H1 (cell line): ENCODE data around the gene CBLB. TPM values are rescaled to one million over a fixed set of nuclear protein-coding genes. Genes with fewer than 3 reads are reported as not detected.

Experiments
- CTCF ChIA-PET: fragments of 300-600 bp; sonication (Branson Sonifier 250); formaldehyde crosslinking; loops from one replicate; lab custom pipeline; 2021; ENCODE audit not compliant: partially characterized antibody; lab: Charles Lee
- POLR2A ChIA-PET: fragments of 300-600 bp; sonication (Branson Sonifier 250); formaldehyde crosslinking; loops from one replicate; lab custom pipeline; 2021; ENCODE audit warnings: inconsistent platforms; ENCODE audit not compliant: partially characterized antibody; lab: Charles Lee
- DNase-seq, 2 experiments: peaks; one replicate each; pipeline versions ENCODE4 v3.0.0 to v3.0.0-alpha.2; 2010 to 2022; ENCODE audit warnings: low spot score in 2 of 2, low read depth in 1 of 2, mixed read lengths in 1 of 2
- FAIRE-seq: peaks from 2 replicates; lab custom pipeline; 2011; peaks lifted over from hg19 to GRCh38; lab: Jason Lieb, UNC
- H2AFZ ChIP-seq: 2 replicates; pipeline ENCODE4 v1.8.1; 2012; ENCODE audit warnings: low read length, inconsistent platforms
- H2AK5ac ChIP-seq: 2 replicates; pipeline ENCODE4 v1.6.1; 2013; ENCODE audit warnings: low read depth, low read length
- H2BK120ac ChIP-seq: replicated peaks from 2 replicates; pipeline ENCODE3; 2013; ENCODE audit warnings: low read depth, low read length, inconsistent platforms
- H2BK12ac ChIP-seq: 2 replicates; pipeline ENCODE4 v1.6.1; 2013; ENCODE audit warnings: low read depth, low read length
- H2BK15ac ChIP-seq: 2 replicates; pipeline ENCODE4 v1.6.1; 2013; ENCODE audit warnings: low read length
- H2BK20ac ChIP-seq: 2 replicates; pipeline ENCODE4 v1.6.1; 2013; ENCODE audit warnings: low read length
- H2BK5ac ChIP-seq: 2 replicates; pipeline ENCODE4 v1.6.1; 2013; ENCODE audit warnings: low read depth, low read length
- H3K14ac ChIP-seq: 2 replicates; pipeline ENCODE4 v1.6.1; 2013; ENCODE audit warnings: inconsistent platforms; ENCODE audit not compliant: insufficient read length
- H3K18ac ChIP-seq: 2 replicates; pipeline ENCODE4 v1.6.1; 2013; ENCODE audit warnings: low read length; ENCODE audit errors: extremely low read depth
- H3K23ac ChIP-seq: 2 replicates; pipeline ENCODE4 v1.6.1; 2013; ENCODE audit warnings: inconsistent platforms; ENCODE audit not compliant: insufficient read length
- H3K23me2 ChIP-seq: 2 replicates; pipeline ENCODE4 v1.6.1; 2013; ENCODE audit warnings: low read depth, low read length
- H3K27ac ChIP-seq: 2 replicates; pipeline ENCODE4 v1.6.1; 2011; ENCODE audit warnings: low read depth, low read length, inconsistent platforms
- H3K27me3 ChIP-seq, 4 experiments: replicated peaks in 1 of 4; 1 replicate in 1 of 4; 2 replicates in 3 of 4; pipeline versions ENCODE4 v1.6.1 to v1.8.1; 2011 to 2013; ENCODE audit warnings: low read length in 3 of 4, mild to moderate bottlenecking in 3 of 4, inconsistent platforms in 2 of 4, mixed read lengths in 2 of 4, moderate library complexity in 1 of 4; ENCODE audit not compliant: control insufficient read depth in 3 of 4, insufficient read depth in 3 of 4; ENCODE audit errors: extremely low read depth in 1 of 4
- H3K36me3 ChIP-seq, 4 experiments: 2 replicates each; pipeline versions ENCODE4 v1.6.1 to v1.8.1; 2011 to 2013; ENCODE audit warnings: mild to moderate bottlenecking in 4 of 4, low read length in 3 of 4, moderate library complexity in 2 of 4, control low read depth in 1 of 4, inconsistent platforms in 1 of 4; ENCODE audit not compliant: insufficient read depth in 4 of 4, control insufficient read depth in 2 of 4
- H3K4ac ChIP-seq: replicated peaks from 2 replicates; pipeline ENCODE3; 2013; ENCODE audit warnings: low read length, low read depth, mixed read lengths, inconsistent platforms; ENCODE audit not compliant: insufficient read length
- H3K4me1 ChIP-seq, 4 experiments: replicated peaks in 1 of 4; 1 replicate in 1 of 4; 2 replicates in 3 of 4; pipeline versions ENCODE4 v1.6.1 to v1.8.1; 2011 to 2013; ENCODE audit warnings: low read length in 3 of 4, inconsistent platforms in 2 of 4, mixed read lengths in 1 of 4; ENCODE audit not compliant: insufficient read depth in 4 of 4, control insufficient read depth in 3 of 4
- H3K4me2 ChIP-seq, 2 experiments: 2 replicates each; pipeline versions ENCODE4 v1.6.1 to v1.8.1; 2011 to 2013; ENCODE audit warnings: low read depth in 2 of 2, low read length in 2 of 2, control low read depth in 1 of 2, inconsistent platforms in 1 of 2, mild to moderate bottlenecking in 1 of 2; ENCODE audit not compliant: insufficient read depth in 1 of 2
- H3K4me3 ChIP-seq, 4 experiments: fragments of 200-600, 300-600 bp in 1 of 4; sonication (generic), shearing (Covaris generic), sonication (Bioruptor Twin) in 1 of 4; 2 replicates each; pipeline versions ENCODE4 v1.5.1 to v1.8.1; 2011 to 2016; ENCODE audit warnings: low read length in 4 of 4, low read depth in 3 of 4, control low read depth in 2 of 4, inconsistent platforms in 2 of 4, mild to moderate bottlenecking in 2 of 4, mixed read lengths in 1 of 4, moderate library complexity in 1 of 4; ENCODE audit not compliant: insufficient read depth in 2 of 4; ENCODE audit errors: extremely low read depth in 1 of 4
- H3K56ac ChIP-seq: replicated peaks from 2 replicates; pipeline ENCODE3; 2013; ENCODE audit warnings: low read depth, mild to moderate bottlenecking, mixed read lengths, low read length, inconsistent platforms; ENCODE audit not compliant: insufficient read length
- H3K79me1 ChIP-seq: 2 replicates; pipeline ENCODE4 v1.6.1; 2013; ENCODE audit warnings: low read depth, low read length, control low read depth
- H3K79me2 ChIP-seq, 2 experiments: 2 replicates each; pipeline versions ENCODE4 v1.6.1 to v1.8.1; 2012 to 2013; ENCODE audit warnings: low read length in 2 of 2, mild to moderate bottlenecking in 2 of 2, inconsistent platforms in 1 of 2; ENCODE audit not compliant: insufficient read depth in 2 of 2, control insufficient read depth in 1 of 2
- H3K9ac ChIP-seq, 4 experiments: replicated peaks in 1 of 4; 1 replicate in 1 of 4; 2 replicates in 3 of 4; pipeline versions ENCODE4 v1.6.1 to v1.8.1; 2011 to 2013; ENCODE audit warnings: low read depth in 3 of 4, low read length in 3 of 4, control low read depth in 2 of 4, mild to moderate bottlenecking in 2 of 4, moderate library complexity in 2 of 4, inconsistent platforms in 1 of 4; ENCODE audit errors: extremely low read depth in 1 of 4
- H3K9me3 ChIP-seq, 2 experiments: 2 replicates each; pipeline versions ENCODE4 v1.6.1 to v1.8.1; 2012 to 2013; ENCODE audit warnings: mild to moderate bottlenecking in 2 of 2, moderate library complexity in 2 of 2, control low read depth in 1 of 2, inconsistent platforms in 1 of 2, low read depth in 1 of 2, low read length in 1 of 2, mixed read lengths in 1 of 2; ENCODE audit not compliant: insufficient read depth in 2 of 2
- H4K20me1 ChIP-seq, 2 experiments: replicated peaks in 1 of 2; 2 replicates each; pipeline versions ENCODE3 to v1.8.1; 2011 to 2013; ENCODE audit warnings: inconsistent platforms in 2 of 2, low read length in 2 of 2, mild to moderate bottlenecking in 1 of 2; ENCODE audit not compliant: insufficient read depth in 2 of 2, control insufficient read depth in 1 of 2
- H4K5ac ChIP-seq: 2 replicates; pipeline ENCODE4 v1.6.1; 2013; ENCODE audit warnings: low read length, low read depth, mixed read lengths, inconsistent platforms; ENCODE audit not compliant: insufficient read length
- H4K8ac ChIP-seq: 2 replicates; pipeline ENCODE4 v1.8.0; 2013; ENCODE audit warnings: mild to moderate bottlenecking, moderate library complexity, low read length, inconsistent platforms; ENCODE audit not compliant: insufficient read depth; ENCODE audit errors: extremely low read depth
- H4K91ac ChIP-seq: replicated peaks from 2 replicates; pipeline ENCODE3; 2013; ENCODE audit warnings: low read length, mixed read lengths, inconsistent platforms; ENCODE audit not compliant: insufficient read length
- ASH2L ChIP-seq: fragments of 200-600, 300-600 bp; sonication (generic); IDR thresholded peaks from one replicate; pipeline ENCODE4 v1.7.1; 2017; ENCODE audit warnings: low read length
- ATF3 ChIP-seq: IDR thresholded peaks from 2 replicates; pipeline ENCODE4 v1.6.1; 2011; ENCODE audit warnings: low read depth, mild to moderate bottlenecking, low read length; ENCODE audit not compliant: insufficient read depth
- BACH1 ChIP-seq: IDR thresholded peaks from 2 replicates; pipeline ENCODE4 v1.6.1; 2012; ENCODE audit warnings: low read length, improper control_type of control experiment
- E2F6 ChIP-seq: IDR thresholded peaks from 2 replicates; pipeline ENCODE4 v1.6.1; 2012; ENCODE audit warnings: inconsistent platforms
- EP300 ChIP-seq, 2 experiments: IDR thresholded peaks; 1 replicate in 1 of 2; 2 replicates in 1 of 2; pipeline ENCODE4 v1.6.1; 2011 to 2012; ENCODE audit warnings: low read depth in 2 of 2, low read length in 2 of 2, mild to moderate bottlenecking in 2 of 2, borderline replicate concordance in 1 of 2, inconsistent platforms in 1 of 2, moderate library complexity in 1 of 2
- JUN ChIP-seq: IDR thresholded peaks from 2 replicates; pipeline ENCODE4 v1.6.1; 2011; ENCODE audit warnings: low read depth, mild to moderate bottlenecking, improper control_type of control experiment, low read length
- JUND ChIP-seq: IDR thresholded peaks from 2 replicates; pipeline ENCODE4 v1.6.1; 2011; ENCODE audit warnings: mild to moderate bottlenecking, improper control_type of control experiment, low read length
- RAD21 ChIP-seq, 2 experiments: IDR thresholded peaks in 1 of 2; conservative IDR thresholded peaks in 1 of 2; 2 replicates each; pipeline ENCODE4 v1.6.1; 2011; ENCODE audit warnings: low read depth in 2 of 2, low read length in 2 of 2, improper control_type of control experiment in 1 of 2, inconsistent platforms in 1 of 2, mild to moderate bottlenecking in 1 of 2, moderate library complexity in 1 of 2
- RXRA ChIP-seq: IDR thresholded peaks from 2 replicates; pipeline ENCODE4 v1.6.1; 2011; ENCODE audit warnings: low read depth, mild to moderate bottlenecking, low read length, moderate library complexity; ENCODE audit not compliant: insufficient read depth
- SAP30 ChIP-seq: fragments of 300-600 bp; sonication (generic); IDR thresholded peaks from 2 replicates; pipeline ENCODE4 v1.7.1; 2012; ENCODE audit warnings: low read length, moderate library complexity, mild to moderate bottlenecking, inconsistent platforms; ENCODE audit not compliant: insufficient read depth, insufficient replicate concordance
- SIN3A ChIP-seq, 2 experiments: IDR thresholded peaks in 1 of 2; conservative IDR thresholded peaks in 1 of 2; 2 replicates each; pipeline ENCODE4 v1.6.1; 2011 to 2012; ENCODE audit warnings: low read length in 2 of 2, improper control_type of control experiment in 1 of 2, low read depth in 1 of 2, mild to moderate bottlenecking in 1 of 2
- SIRT6 ChIP-seq: IDR thresholded peaks from one replicate; pipeline ENCODE4 v1.7.1; 2012; ENCODE audit warnings: low read length, inconsistent platforms
- TBP ChIP-seq: IDR thresholded peaks from 2 replicates; pipeline ENCODE4 v1.6.1; 2011; ENCODE audit warnings: low read depth, low read length, improper control_type of control experiment
- YY1 ChIP-seq: IDR thresholded peaks from 2 replicates; pipeline ENCODE4 v1.6.1; 2011; ENCODE audit warnings: low read depth, mild to moderate bottlenecking, low read length
- polyA plus RNA-seq, 7 experiments: library from polyadenylated mRNA; depleted of rRNA in 3 of 7; stranded (reverse) in 5 of 7; unstranded in 2 of 7; fragments of >200 nt in 5 of 7; fragments of 200-250 nt in 2 of 7; gene quantifications; 1 replicate in 5 of 7; 2 replicates in 1 of 7; 4 replicates in 1 of 7; pipeline versions ENCODE4 v1.2.1 to v1.2.3, GENCODE V29; 2011 to 2013; ENCODE audit warnings: missing spikeins in 2 of 7, mixed read lengths in 2 of 7
- total RNA-seq: library from RNA; stranded (reverse); fragmentation: NEBNext Ultra II Directional; extraction: Animal tissue kit (Norgen Biotek cat#: 25700); gene quantifications from 2 replicates; pipeline ENCODE4 v1.2.1, GENCODE V29; 2021

The CBLB gene
- total and polyA plus RNA-seq, 2 of the 8 experiments (the other 6 are each of a cell fraction or from before 2014, with no cell fraction given): 14.5 to 26.0 TPM

- H3K4me2 ChIP-seq: no peak overlapping the region
- H3K36me3 ChIP-seq: peaks cover 0 to 16% (median 4%) of the 10 kb centered on the region in 4 experiments; a peak in 3 of 8 replicates
- POLR2A ChIA-PET: no interaction called here
- no peaks in the 10 kb centered on the region for H4K20me1 ChIP-seq
- DNase-seq: no peak
- H3K18ac ChIP-seq: no peak overlapping the region
- no peaks in the 10 kb centered on the region for H3K23me2 ChIP-seq
- H3K9me3 ChIP-seq: no peaks in the 10 kb centered on the region
- H4K5ac ChIP-seq: no peak overlapping the region
- H3K4ac ChIP-seq: no peak overlapping the region
- H3K4me1 ChIP-seq: no peaks in the 10 kb centered on the region
- no peaks in the 10 kb centered on the region for H3K27me3 ChIP-seq
- no peak overlapping the region for H2BK12ac ChIP-seq
- H2BK20ac ChIP-seq: no peak overlapping the region
- H4K91ac ChIP-seq: no peak overlapping the region
- no peak overlapping the region for H2BK5ac ChIP-seq
- H3K56ac ChIP-seq: no peak overlapping the region
- no peak overlapping the region for H2AFZ ChIP-seq
- H3K14ac ChIP-seq: no peak overlapping the region
- H2BK120ac ChIP-seq: no peak overlapping the region
- CTCF ChIA-PET: no interaction called here
- no peak overlapping the region for H3K27ac ChIP-seq
- no peaks in the 10 kb centered on the region for H3K79me1 ChIP-seq
- no peak overlapping the region for H3K9ac ChIP-seq
- H3K4me3 ChIP-seq: no peak overlapping the region
- FAIRE-seq: no peak
- H3K79me2 ChIP-seq: no peaks in the 10 kb centered on the region
- H4K8ac ChIP-seq: no peak overlapping the region
- H2AK5ac ChIP-seq: no peak overlapping the region
- no peak overlapping the region for H2BK15ac ChIP-seq
- H3K23ac ChIP-seq: no peak overlapping the region
- TF ChIP-seq ATF3 (no peak), RAD21 (IDR thresholded peaks at IDR 0.05 in 1 of 2, conservative IDR thresholded peaks at IDR 0.05 in 1 of 2; ENCODE audit: low read depth in 2 of 2, low read length in 2 of 2) (no peak), BACH1 (no peak), JUND (no peak), JUN (no peak), TBP (no peak), RXRA (no peak), SAP30 (no peak), ASH2L (no peak), E2F6 (no peak), SIN3A (conservative IDR thresholded peaks at IDR 0.05 in 1 of 2, IDR thresholded peaks at IDR 0.05 in 1 of 2; ENCODE audit: low read depth in 1 of 2, low read length in 2 of 2) (no peak), YY1 (no peak), EP300 (IDR thresholded peaks at IDR 0.05; ENCODE audit: borderline replicate concordance in 1 of 2, low read depth in 2 of 2, low read length in 2 of 2) (no peak), SIRT6 (no peak)
Observed at GRCh38 chr3:105691053-105691452, 177.8 kb downstream of the CBLB start.
